Ovary (tissue), 3 donors: ENCODE measurements around the gene JADE2.

Source experiments
- EP300 ChIP-seq: sonication (generic); formaldehyde crosslinking; IDR thresholded peaks from one replicate; pipeline ENCODE4 v1.6.1; 2017; ENCODE audit warnings: antibody characterized with exemption
- POLR2A ChIP-seq: fragments of 450-650 bp; IDR thresholded peaks from one replicate; pipeline ENCODE4 v1.6.1; 2017; ENCODE audit warnings: antibody characterized with exemption, mild to moderate bottlenecking, moderate library complexity
- TF ChIP-seq, protein P1 (sequence below), 3 donors: fragments of 450-650 bp in 2 of 3; fragments of 200-600 bp in 1 of 3; IDR thresholded peaks; one replicate each; pipeline versions ENCODE4 v1.5.1 to v1.8.0; 2016 to 2022; ENCODE audit warnings: antibody characterized with exemption in 3 of 3, mild to moderate bottlenecking in 1 of 3
- donor health status: DM: no; HTN: no; CAD: no.

DNA sequence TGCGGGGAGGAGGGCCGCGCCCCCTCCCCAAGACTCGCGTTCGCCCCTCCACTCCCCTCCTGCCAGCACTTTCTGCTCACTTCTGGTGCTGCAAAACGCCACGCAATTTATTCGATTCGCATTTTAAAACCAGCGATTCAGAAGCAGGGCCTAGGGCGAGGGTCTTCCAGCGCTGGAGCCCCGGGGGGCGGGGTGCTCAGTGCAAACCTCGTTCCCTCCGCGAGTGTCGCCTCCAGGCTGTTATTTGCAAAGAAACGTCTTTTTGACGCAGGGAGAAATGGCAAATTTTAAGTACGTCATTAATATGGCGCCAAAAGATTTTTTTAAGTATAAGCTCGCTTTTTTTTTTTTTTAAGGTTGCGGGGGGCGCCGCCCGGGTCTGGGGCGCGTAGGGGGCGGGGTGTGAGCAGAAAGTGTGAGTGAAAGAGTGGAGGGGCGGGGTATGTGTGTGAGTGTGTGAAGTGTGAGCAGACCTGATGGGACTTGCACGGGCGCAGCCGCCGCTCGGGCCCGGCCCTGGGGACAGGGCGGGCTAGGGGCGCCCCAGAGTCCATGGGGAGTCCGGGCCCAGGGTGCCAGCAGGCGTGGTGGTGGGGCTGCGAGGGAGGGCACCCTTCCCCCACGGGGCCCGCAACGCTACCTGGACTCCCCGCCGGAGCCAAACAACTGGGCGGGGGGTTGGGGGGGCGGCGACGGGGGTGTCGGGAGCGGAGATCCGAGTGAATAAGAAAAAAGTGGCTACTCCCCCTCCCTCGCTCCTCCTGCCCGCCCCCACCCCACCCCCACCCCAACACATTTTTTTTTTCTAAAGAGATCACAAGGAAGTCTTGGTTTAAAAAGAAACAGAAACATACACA is at the start of gene JADE2:
- TF ChIP-seq, protein P1, sequence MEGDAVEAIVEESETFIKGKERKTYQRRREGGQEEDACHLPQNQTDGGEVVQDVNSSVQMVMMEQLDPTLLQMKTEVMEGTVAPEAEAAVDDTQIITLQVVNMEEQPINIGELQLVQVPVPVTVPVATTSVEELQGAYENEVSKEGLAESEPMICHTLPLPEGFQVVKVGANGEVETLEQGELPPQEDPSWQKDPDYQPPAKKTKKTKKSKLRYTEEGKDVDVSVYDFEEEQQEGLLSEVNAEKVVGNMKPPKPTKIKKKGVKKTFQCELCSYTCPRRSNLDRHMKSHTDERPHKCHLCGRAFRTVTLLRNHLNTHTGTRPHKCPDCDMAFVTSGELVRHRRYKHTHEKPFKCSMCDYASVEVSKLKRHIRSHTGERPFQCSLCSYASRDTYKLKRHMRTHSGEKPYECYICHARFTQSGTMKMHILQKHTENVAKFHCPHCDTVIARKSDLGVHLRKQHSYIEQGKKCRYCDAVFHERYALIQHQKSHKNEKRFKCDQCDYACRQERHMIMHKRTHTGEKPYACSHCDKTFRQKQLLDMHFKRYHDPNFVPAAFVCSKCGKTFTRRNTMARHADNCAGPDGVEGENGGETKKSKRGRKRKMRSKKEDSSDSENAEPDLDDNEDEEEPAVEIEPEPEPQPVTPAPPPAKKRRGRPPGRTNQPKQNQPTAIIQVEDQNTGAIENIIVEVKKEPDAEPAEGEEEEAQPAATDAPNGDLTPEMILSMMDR (IDR thresholded peaks at IDR 0.05): no peak
- TF ChIP-seq EP300 (no peak), POLR2A (peak; percentile 49)
